GM18873 (cell line): ENCODE data around the gene WIPF1.
"Not testable (repeated sequence)": the region's sequence is repeated elsewhere in the genome, so short reads cannot be mapped to it uniquely, and the experiment has no call there.

Experiments used
- ATAC-seq: cut with Tn5 transposase; IDR thresholded peaks from one replicate; pipeline ENCODE4 v1.9.1; 2021; ENCODE audit warnings: mild to moderate bottlenecking, moderate library complexity, moderate number of reproducible peaks; ENCODE audit not compliant: unreplicated experiment, low FRiP score

Gene WIPF1

GRCh38 chr2:174548021-174548420 lies 49.6 kb downstream of the WIPF1 start:
- not testable (repeated sequence) for ATAC-seq

DNA sequence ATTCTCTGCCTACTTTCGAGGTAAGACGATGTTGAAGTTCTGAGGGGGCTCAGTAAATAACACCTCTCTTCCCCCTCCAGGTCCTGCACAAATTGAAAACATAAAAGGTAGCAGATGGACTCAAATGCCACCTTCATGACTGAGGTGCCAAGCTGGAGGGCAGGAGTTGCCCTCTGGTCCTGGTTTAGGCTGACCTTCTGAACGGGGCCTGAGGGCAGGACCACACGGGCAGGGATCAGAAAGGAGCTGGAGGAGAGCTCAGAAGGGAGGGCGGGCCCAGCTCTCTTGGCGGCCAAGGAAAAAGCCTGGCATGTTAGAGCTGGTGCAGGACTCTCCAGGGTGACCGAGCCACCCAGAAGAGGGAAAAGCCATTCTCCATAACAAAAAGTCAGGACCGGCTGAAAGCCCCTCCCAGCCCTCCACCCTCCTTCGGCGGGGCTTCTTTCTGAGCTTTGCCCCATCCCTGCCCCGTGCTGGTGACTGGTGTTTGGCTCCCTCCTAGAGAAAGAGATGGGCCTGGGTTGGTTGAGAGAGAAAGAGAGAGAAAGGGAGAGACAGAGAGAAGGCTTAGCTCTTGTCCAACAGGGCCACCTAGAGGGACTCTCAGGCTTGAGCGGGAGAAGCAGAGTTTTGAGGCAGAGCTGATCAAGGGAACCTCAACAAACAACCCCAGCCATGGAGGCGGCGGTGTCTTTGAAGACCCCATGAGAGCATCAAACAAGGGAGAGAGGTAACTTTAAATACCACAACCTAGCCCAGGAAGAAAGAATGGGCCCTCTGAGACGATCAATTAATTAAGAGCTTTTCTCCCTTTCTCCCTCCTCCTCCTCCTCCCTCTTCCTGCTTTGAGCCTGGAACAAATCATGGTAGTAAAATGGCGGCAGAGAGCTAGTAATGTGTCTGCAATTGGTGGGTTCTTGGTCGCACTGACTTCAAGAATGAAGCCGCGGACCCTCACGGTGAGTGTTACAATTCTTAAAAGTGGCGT lies 50.8 kb downstream of the WIPF1 start:
- no peak for ATAC-seq

DNA sequence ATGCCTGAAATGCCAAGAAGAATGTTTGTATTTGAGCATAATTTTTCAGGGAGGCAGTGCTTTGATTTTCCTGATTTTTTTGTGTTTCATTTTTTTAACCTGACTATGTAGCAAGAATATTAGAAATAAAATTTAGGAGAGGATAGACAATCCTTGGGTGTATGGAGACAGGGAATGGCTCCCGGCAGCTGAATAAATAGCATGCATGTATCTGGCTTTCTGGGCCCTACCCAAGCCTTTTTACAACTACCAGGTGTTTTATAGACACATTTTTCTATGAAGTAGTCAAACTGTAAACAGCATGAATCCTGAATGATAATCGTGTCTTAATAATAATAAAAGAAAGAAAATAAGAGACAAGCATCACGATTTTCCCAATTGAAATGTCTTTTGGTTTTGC lies 52.4 kb downstream of the WIPF1 start:
- ATAC-seq: no peak

DNA sequence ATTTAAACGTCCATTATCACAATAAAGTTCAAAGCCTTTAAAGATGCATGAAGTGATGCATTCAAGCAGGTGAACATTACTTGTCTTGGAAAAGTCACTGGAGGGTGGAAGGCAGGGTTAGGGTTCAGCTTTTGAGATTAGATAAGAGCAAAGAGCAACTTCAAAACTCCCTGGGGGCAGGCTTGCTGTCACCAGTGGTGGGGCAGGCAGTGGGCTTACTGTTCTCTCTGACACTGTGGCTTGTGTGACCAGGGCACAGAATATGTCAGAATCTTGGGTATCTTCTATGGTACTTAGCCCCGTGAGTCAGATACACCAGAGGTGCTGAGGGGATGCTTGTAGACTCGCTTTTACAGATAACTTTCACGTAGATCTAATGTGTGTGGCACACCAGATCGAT lies 52.8 kb downstream of the WIPF1 start:
- ATAC-seq: no peak

GRCh38 chr2:174544156-174544555 lies 53.4 kb downstream of the WIPF1 start:
- no peak for ATAC-seq

DNA sequence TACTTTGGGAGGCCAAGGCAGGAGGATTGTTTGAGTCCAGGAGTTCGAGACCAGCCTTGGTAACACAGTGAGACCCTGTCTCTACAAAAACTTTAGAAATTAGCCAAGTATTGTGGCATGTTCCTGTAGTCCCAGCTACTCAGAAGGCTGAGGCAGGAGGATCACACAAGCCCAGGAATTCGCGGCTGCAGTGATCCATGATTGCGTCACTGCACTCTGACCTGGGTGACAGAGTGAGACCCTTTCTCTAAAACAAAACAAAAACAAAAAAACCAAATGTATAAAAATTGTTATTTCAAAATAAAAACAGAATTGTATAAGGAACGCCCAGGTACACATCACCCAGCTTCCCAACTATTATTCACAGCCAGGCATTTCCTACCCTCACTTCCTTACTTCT lies 56.7 kb downstream of the WIPF1 start:
- no peak for ATAC-seq

DNA sequence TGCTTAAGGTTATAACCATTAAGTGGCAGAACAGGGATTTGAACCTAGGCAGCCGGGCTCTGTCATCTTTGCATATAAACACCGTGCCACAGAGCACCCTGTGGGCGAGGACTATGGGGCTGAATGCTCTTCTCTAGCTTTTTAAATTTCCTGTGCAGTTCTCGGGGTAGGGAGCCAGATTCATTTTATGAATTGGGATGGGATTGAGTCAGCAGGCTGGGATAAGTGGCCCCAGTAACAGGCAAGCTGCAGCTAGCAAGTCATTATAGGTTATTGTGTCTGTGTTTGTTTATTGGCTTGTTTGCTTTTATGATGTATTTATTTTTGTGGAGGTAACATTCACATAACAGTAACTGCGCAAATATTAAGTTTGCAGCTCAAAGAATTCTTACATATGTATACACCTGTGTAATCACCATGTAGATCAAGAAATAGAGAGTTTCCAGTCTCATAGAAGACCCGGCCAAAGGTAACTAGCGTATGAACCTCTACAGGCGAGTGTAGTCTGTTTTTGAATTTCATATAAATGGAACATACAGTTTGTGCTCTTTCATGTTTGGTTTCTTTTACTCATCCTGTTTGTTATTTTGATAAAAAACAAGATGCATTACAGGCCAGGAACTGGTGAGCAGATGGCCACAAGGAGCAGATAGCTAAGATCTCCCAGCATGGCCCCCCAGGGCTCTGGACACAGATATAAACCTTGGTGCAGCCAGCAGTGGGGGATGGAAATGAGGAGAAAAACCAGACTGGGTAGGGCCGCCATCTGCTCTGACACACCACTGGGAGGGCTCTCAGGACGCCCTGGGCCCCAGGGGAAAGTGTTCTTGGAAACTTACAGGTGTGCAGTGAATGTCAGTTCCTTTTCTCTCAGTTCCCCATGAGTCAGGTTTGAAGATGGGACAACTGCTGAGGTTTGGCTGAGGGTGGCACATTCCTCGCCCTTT lies 61.6 kb downstream of the WIPF1 start:
- ATAC-seq: no peak

DNA sequence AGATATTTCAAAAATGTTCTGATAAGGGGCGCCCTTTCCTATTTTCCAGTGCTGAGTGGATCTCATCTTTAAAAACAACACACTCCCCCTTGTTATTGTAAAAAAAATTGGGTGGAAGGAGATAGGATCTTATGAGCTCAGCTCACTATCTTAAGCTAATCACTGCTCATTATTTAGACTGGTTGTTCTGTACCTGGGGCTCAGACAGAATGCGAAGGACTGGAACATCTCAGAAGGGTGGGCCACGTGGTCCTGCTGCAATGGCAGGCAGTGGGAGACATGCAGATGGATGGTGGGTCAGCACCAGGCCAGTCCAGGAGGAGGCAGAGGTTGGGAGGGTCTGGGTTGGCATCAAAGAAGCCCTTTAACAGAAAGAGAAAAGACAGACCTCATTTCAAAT lies 62.5 kb downstream of the WIPF1 start:
- no peak for ATAC-seq

DNA sequence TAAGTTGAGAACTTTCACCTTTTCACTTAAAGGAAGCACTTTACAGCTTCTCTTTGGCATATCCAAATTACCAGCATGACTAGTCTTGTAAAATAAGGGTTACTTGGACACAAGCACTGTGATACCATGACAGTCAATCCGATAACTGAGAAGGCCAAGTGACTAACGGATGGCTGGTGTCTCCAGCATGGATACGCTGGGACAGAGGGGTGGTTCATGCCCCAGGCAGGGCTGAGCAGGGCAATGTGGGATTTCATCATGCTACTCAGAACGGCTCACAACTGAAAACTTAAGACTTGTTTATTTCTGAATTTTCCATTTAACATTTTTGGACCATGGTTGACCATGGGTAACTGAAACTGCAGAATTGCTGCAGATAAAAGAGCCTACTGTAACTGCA lies 67.7 kb downstream of the WIPF1 start:
- no peak for ATAC-seq

- no peak for ATAC-seq
Measured at GRCh38 chr2:174527959-174528358, 69.6 kb downstream of the WIPF1 start.

- ATAC-seq: no peak
Measured at GRCh38 chr2:174527101-174527721, 70.4 kb downstream of the WIPF1 start.

DNA sequence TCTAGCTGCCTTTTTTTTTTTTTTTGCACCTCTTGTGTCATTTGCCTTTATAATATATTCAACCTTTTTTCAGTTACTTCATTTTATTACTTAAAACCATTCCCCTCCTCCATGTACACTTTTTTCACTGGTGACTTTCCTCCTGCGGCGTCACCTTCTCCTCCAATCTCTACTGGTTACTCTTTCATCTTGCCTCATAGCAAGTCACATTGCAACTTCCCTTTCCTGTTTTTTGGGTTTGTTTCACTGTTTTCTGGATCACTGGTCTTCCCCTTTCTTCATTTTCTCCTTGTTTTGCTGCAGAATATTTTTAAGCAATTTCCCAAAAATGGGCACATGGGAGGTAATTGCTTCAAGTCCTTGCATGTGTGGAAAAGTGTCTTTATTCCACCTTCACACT lies 73.1 kb downstream of the WIPF1 start:
- ATAC-seq: no peak

DNA sequence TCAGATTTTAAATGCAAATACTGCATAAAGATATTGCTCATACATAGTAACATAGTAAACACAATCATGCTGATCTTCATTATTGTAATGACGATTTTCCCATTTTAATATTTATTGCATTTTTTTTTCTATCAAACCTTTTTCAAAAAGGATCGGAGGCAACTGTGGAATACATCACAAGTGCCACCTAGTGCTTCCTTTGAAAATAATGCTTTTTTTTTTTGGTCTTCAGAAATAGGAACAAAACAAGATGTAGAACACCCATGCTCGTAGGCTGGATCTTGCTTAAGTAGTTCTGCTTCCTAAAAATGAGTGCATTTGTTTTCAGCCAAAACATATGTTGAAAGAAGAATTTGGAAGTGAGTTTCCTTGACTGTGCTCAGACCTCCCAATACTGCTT lies 75.1 kb downstream of the WIPF1 start:
- ATAC-seq: no peak

GRCh38 chr2:174518395-174518794 lies 79.2 kb downstream of the WIPF1 start:
- no peak for ATAC-seq

- no peak for ATAC-seq
Measured at GRCh38 chr2:174516501-174517378, 80.9 kb downstream of the WIPF1 start.

- ATAC-seq: no peak
Measured at GRCh38 chr2:174512345-174512744, 85.3 kb downstream of the WIPF1 start.

DNA sequence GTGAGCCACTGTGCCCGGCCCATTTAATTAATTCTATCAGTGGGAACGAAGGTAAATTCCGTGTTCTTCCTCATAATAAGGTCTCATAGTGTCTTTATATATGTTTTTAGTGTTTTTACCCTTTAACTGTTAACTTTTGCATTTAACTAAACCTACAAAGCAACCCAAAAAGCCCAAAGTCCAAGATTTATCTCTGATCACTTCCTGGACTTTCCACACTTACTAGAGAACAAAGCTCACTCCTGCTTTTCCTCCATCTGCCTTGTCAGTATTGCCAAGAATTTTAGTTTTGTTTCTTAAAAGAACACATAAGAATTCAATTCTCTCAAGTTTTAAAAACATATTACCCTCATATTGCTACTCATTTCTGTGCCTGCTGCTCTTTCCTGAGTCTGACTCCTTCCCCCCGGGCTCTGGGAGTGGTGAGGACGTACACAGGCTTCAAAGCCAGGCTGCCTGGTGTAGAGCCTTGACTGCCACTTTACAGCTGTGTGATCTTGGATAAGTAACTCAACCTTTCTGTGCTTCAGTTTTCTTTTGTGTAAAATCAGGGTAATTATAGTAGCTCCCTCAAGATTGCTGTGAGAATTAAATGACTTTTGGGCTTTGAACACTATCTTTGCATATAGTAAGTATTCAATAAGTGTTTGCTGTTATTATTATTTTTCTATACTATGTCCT lies 85.9 kb downstream of the WIPF1 start:
- no peak for ATAC-seq

DNA sequence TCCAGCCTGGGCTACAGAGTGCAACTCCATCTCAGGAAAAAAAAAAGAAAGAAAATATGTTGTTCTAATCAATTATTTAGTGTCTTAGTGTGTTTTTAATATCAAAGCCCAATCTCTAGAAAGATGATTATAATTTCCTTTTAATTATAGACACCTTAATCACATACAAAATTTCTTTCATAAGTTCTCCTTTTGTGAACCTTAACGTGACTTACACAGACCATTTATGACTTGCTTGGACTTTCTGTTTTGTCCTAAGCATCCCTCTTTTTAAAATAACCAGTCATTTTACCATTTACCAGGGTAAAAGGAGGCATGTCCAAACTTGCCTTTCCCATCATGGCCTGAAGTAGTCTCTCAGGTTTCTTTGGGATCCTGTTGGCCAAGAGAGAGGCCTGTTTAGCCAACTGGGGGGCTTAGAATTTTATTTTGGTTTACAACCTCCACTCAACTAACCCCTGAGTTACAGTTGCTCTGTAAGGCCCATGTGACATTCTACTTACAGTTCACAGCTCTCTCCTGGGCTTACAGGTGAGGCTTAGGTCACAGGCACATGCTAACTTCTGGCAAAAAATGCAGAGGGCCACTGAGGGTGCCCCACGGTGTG lies 86.9 kb downstream of the WIPF1 start:
- no peak for ATAC-seq
